Kidney (tissue), 14 donors: Measurements from ENCODE around the gene PKN1. TPM values are rescaled to one million over a fixed set of nuclear protein-coding genes. Genes with fewer than 3 reads are reported as not detected.

ENCODE experiments used
- DNase-seq, 5 donors: peaks; one replicate each; pipeline ENCODE4 v3.0.0-alpha.2; 2013 to 2020
- FAIRE-seq: peaks from 2 replicates; lab custom pipeline; 2012; peaks lifted over from hg19 to GRCh38; lab: Jason Lieb, UNC
- H3K27ac ChIP-seq, 2 donors: one replicate each; pipeline ENCODE4 v1.7.0; 2013; ENCODE audit warnings: low read depth in 2 of 2, low read length in 2 of 2, inconsistent platforms in 1 of 2
- H3K27me3 ChIP-seq: one replicate; pipeline ENCODE4 v1.7.1; 2013; ENCODE audit warnings: low read length, inconsistent platforms; ENCODE audit not compliant: control insufficient read depth, insufficient read depth
- H3K36me3 ChIP-seq, 3 donors: one replicate each; pipeline versions ENCODE4 v1.7.0 to v1.7.1; 2013; ENCODE audit warnings: low read length in 3 of 3, control low read depth in 1 of 3, inconsistent platforms in 1 of 3; ENCODE audit not compliant: insufficient read depth in 3 of 3, control insufficient read depth in 2 of 3
- H3K4me1 ChIP-seq, 3 donors: one replicate each; pipeline versions ENCODE4 v1.7.0 to v1.7.1; 2013; ENCODE audit warnings: low read length in 3 of 3, inconsistent platforms in 1 of 3, low read depth in 1 of 3; ENCODE audit not compliant: control insufficient read depth in 2 of 3, insufficient read depth in 2 of 3
- H3K4me3 ChIP-seq, 3 donors: one replicate each; pipeline versions ENCODE4 v1.7.0 to v1.8.1; 2013; ENCODE audit warnings: low read length in 3 of 3, control low read depth in 1 of 3, inconsistent platforms in 1 of 3
- H3K9ac ChIP-seq, 3 donors: one replicate each; pipeline versions ENCODE4 v1.7.0 to v1.7.1; 2013; ENCODE audit warnings: low read length in 3 of 3, control low read depth in 1 of 3, inconsistent platforms in 1 of 3
- H3K9me3 ChIP-seq, 3 donors: one replicate each; pipeline versions ENCODE4 v1.7.0 to v1.7.1; 2013; ENCODE audit warnings: low read length in 3 of 3, control low read depth in 1 of 3, inconsistent platforms in 1 of 3; ENCODE audit not compliant: control insufficient read depth in 2 of 3, insufficient read depth in 1 of 3
- CTCF ChIP-seq: IDR thresholded peaks from 3 replicates; pipeline ENCODE4 v1.5.1; 2012; ENCODE audit warnings: mild to moderate bottlenecking, moderate library complexity, borderline replicate concordance; ENCODE audit not compliant: insufficient read depth; ENCODE audit errors: extremely low read depth
- intact Hi-C: fragments of 100-400 bp; cut with DNase I; formaldehyde crosslinking; loops from one replicate; pipeline ENCODE4 v1.11.1; 2022
- polyA plus RNA-seq: library from polyadenylated mRNA; stranded (reverse); fragments of 350-450 nt; fragmentation: Illumina TruSeq; extraction: RNeasy Lipid Tissue Mini Kit (QIAGEN cat#74804); gene quantifications from one replicate; pipeline ENCODE4 v1.2.3, GENCODE V29; 2014; ENCODE audit warnings: low read depth, low replicate concordance; ENCODE audit not compliant: insufficient read depth
- total RNA-seq: library from RNA; stranded (reverse); fragmentation: NEBNext Ultra II Directional; extraction: Animal tissue kit (Norgen Biotek cat#: 25700); gene quantifications from one replicate; pipeline ENCODE4 v1.2.1, GENCODE V29; 2021
- donor health status: control.
- donor health status: control.
- donor health status: control.
- donor health status: control.
- donor health status: control.
- donor health status: DM: yes; HTN: yes; CAD: no.
- donor health status: Normal renal cell carcinoma (clear cell type).

PKN1 gene
- total and polyA plus RNA-seq, 2 donors from 2014 or later: 67.7 to 103 TPM

GRCh38 chr19:14492756-14493337 lies 59.7 kb downstream of the PKN1 start:
- H3K9ac ChIP-seq: no peak overlapping the region
- peaks cover 2 to 17% (median 15%) of the 10 kb centered on the region in 3 donors for H3K4me1 ChIP-seq
- no peak overlapping the region for H3K27ac ChIP-seq
- TF ChIP-seq CTCF: no peak
- peaks cover 2 to 6% (median 3%) of the 10 kb centered on the region in 3 donors for H3K36me3 ChIP-seq
- intact Hi-C loops: no loop called here
- DNase-seq (no peak), FAIRE-seq (no peak)
- no peaks in the 10 kb centered on the region for H3K27me3 ChIP-seq
- H3K9me3 ChIP-seq: no peaks in the 10 kb centered on the region
- no peak overlapping the region for H3K4me3 ChIP-seq

GRCh38 chr19:14494411-14494810 lies 61.3 kb downstream of the PKN1 start:
- no peak for TF ChIP-seq CTCF
- peaks cover 0 to 2% (median 0%) of the 10 kb centered on the region in 3 donors for H3K36me3 ChIP-seq
- peak overlapping the region in 1 of 3 donors; percentile 85 for H3K9ac ChIP-seq
- no peaks in the 10 kb centered on the region for H3K9me3 ChIP-seq
- intact Hi-C loops: no loop called here
- H3K4me1 ChIP-seq: peaks cover 2 to 17% (median 15%) of the 10 kb centered on the region in 3 donors
- DNase-seq (no peak), FAIRE-seq (no peak)
- H3K27ac ChIP-seq: no peak overlapping the region
- no peaks in the 10 kb centered on the region for H3K27me3 ChIP-seq
- peak overlapping the region in 1 of 3 donors; percentile 85 for H3K4me3 ChIP-seq

- no peak for TF ChIP-seq CTCF
- intact Hi-C loops: no loop called here
- peak overlapping the region in 1 of 2 donors; percentile 43 for H3K27ac ChIP-seq
- H3K27me3 ChIP-seq: no peaks in the 10 kb centered on the region
- H3K4me3 ChIP-seq: peak overlapping the region; percentile 69 to 85 (median 73)
- DNase-seq (peak in 1 of 5 donors; percentile 67), FAIRE-seq (no peak)
- peaks cover 2 to 17% (median 15%) of the 10 kb centered on the region in 3 donors for H3K4me1 ChIP-seq
- peaks cover 0 to 2% (median 0%) of the 10 kb centered on the region in 3 donors for H3K36me3 ChIP-seq
- H3K9ac ChIP-seq: peak overlapping the region in 2 of 3 donors; percentile 69 to 85
- no peaks in the 10 kb centered on the region for H3K9me3 ChIP-seq
Observed at GRCh38 chr19:14494910-14495671, 62.0 kb downstream of the PKN1 start.
